H1 (cell line): Measurements from ENCODE around the gene CAPG. TPM values are rescaled to one million over a fixed set of nuclear protein-coding genes. Genes with fewer than 3 reads are reported as not detected.

ENCODE experiments used
- CTCF ChIA-PET: fragments of 300-600 bp; sonication (Branson Sonifier 250); formaldehyde crosslinking; loops from one replicate; lab custom pipeline; 2021; ENCODE audit not compliant: partially characterized antibody; lab: Charles Lee
- POLR2A ChIA-PET: fragments of 300-600 bp; sonication (Branson Sonifier 250); formaldehyde crosslinking; loops from one replicate; lab custom pipeline; 2021; ENCODE audit warnings: inconsistent platforms; ENCODE audit not compliant: partially characterized antibody; lab: Charles Lee
- DNase-seq, 2 experiments: peaks; one replicate each; pipeline versions ENCODE4 v3.0.0 to v3.0.0-alpha.2; 2010 to 2022; ENCODE audit warnings: low spot score in 2 of 2, low read depth in 1 of 2, mixed read lengths in 1 of 2
- FAIRE-seq: peaks from 2 replicates; lab custom pipeline; 2011; peaks lifted over from hg19 to GRCh38; lab: Jason Lieb, UNC
- H2AFZ ChIP-seq: 2 replicates; pipeline ENCODE4 v1.8.1; 2012; ENCODE audit warnings: low read length, inconsistent platforms
- H2AK5ac ChIP-seq: 2 replicates; pipeline ENCODE4 v1.6.1; 2013; ENCODE audit warnings: low read depth, low read length
- H2BK120ac ChIP-seq: replicated peaks from 2 replicates; pipeline ENCODE3; 2013; ENCODE audit warnings: low read depth, low read length, inconsistent platforms
- H2BK12ac ChIP-seq: 2 replicates; pipeline ENCODE4 v1.6.1; 2013; ENCODE audit warnings: low read depth, low read length
- H2BK15ac ChIP-seq: 2 replicates; pipeline ENCODE4 v1.6.1; 2013; ENCODE audit warnings: low read length
- H2BK20ac ChIP-seq: 2 replicates; pipeline ENCODE4 v1.6.1; 2013; ENCODE audit warnings: low read length
- H2BK5ac ChIP-seq: 2 replicates; pipeline ENCODE4 v1.6.1; 2013; ENCODE audit warnings: low read depth, low read length
- H3K14ac ChIP-seq: 2 replicates; pipeline ENCODE4 v1.6.1; 2013; ENCODE audit warnings: inconsistent platforms; ENCODE audit not compliant: insufficient read length
- H3K18ac ChIP-seq: 2 replicates; pipeline ENCODE4 v1.6.1; 2013; ENCODE audit warnings: low read length; ENCODE audit errors: extremely low read depth
- H3K23ac ChIP-seq: 2 replicates; pipeline ENCODE4 v1.6.1; 2013; ENCODE audit warnings: inconsistent platforms; ENCODE audit not compliant: insufficient read length
- H3K23me2 ChIP-seq: 2 replicates; pipeline ENCODE4 v1.6.1; 2013; ENCODE audit warnings: low read depth, low read length
- H3K27ac ChIP-seq: 2 replicates; pipeline ENCODE4 v1.6.1; 2011; ENCODE audit warnings: low read depth, low read length, inconsistent platforms
- H3K27me3 ChIP-seq, 4 experiments: replicated peaks in 1 of 4; 1 replicate in 1 of 4; 2 replicates in 3 of 4; pipeline versions ENCODE4 v1.6.1 to v1.8.1; 2011 to 2013; ENCODE audit warnings: low read length in 3 of 4, mild to moderate bottlenecking in 3 of 4, inconsistent platforms in 2 of 4, mixed read lengths in 2 of 4, moderate library complexity in 1 of 4; ENCODE audit not compliant: control insufficient read depth in 3 of 4, insufficient read depth in 3 of 4; ENCODE audit errors: extremely low read depth in 1 of 4
- H3K36me3 ChIP-seq, 4 experiments: 2 replicates each; pipeline versions ENCODE4 v1.6.1 to v1.8.1; 2011 to 2013; ENCODE audit warnings: mild to moderate bottlenecking in 4 of 4, low read length in 3 of 4, moderate library complexity in 2 of 4, control low read depth in 1 of 4, inconsistent platforms in 1 of 4; ENCODE audit not compliant: insufficient read depth in 4 of 4, control insufficient read depth in 2 of 4
- H3K4ac ChIP-seq: replicated peaks from 2 replicates; pipeline ENCODE3; 2013; ENCODE audit warnings: low read length, low read depth, mixed read lengths, inconsistent platforms; ENCODE audit not compliant: insufficient read length
- H3K4me1 ChIP-seq, 4 experiments: replicated peaks in 1 of 4; 1 replicate in 1 of 4; 2 replicates in 3 of 4; pipeline versions ENCODE4 v1.6.1 to v1.8.1; 2011 to 2013; ENCODE audit warnings: low read length in 3 of 4, inconsistent platforms in 2 of 4, mixed read lengths in 1 of 4; ENCODE audit not compliant: insufficient read depth in 4 of 4, control insufficient read depth in 3 of 4
- H3K4me2 ChIP-seq, 2 experiments: 2 replicates each; pipeline versions ENCODE4 v1.6.1 to v1.8.1; 2011 to 2013; ENCODE audit warnings: low read depth in 2 of 2, low read length in 2 of 2, control low read depth in 1 of 2, inconsistent platforms in 1 of 2, mild to moderate bottlenecking in 1 of 2; ENCODE audit not compliant: insufficient read depth in 1 of 2
- H3K4me3 ChIP-seq, 4 experiments: fragments of 200-600, 300-600 bp in 1 of 4; sonication (generic), shearing (Covaris generic), sonication (Bioruptor Twin) in 1 of 4; 2 replicates each; pipeline versions ENCODE4 v1.5.1 to v1.8.1; 2011 to 2016; ENCODE audit warnings: low read length in 4 of 4, low read depth in 3 of 4, control low read depth in 2 of 4, inconsistent platforms in 2 of 4, mild to moderate bottlenecking in 2 of 4, mixed read lengths in 1 of 4, moderate library complexity in 1 of 4; ENCODE audit not compliant: insufficient read depth in 2 of 4; ENCODE audit errors: extremely low read depth in 1 of 4
- H3K56ac ChIP-seq: replicated peaks from 2 replicates; pipeline ENCODE3; 2013; ENCODE audit warnings: low read depth, mild to moderate bottlenecking, mixed read lengths, low read length, inconsistent platforms; ENCODE audit not compliant: insufficient read length
- H3K79me1 ChIP-seq: 2 replicates; pipeline ENCODE4 v1.6.1; 2013; ENCODE audit warnings: low read depth, low read length, control low read depth
- H3K79me2 ChIP-seq, 2 experiments: 2 replicates each; pipeline versions ENCODE4 v1.6.1 to v1.8.1; 2012 to 2013; ENCODE audit warnings: low read length in 2 of 2, mild to moderate bottlenecking in 2 of 2, inconsistent platforms in 1 of 2; ENCODE audit not compliant: insufficient read depth in 2 of 2, control insufficient read depth in 1 of 2
- H3K9ac ChIP-seq, 4 experiments: replicated peaks in 1 of 4; 1 replicate in 1 of 4; 2 replicates in 3 of 4; pipeline versions ENCODE4 v1.6.1 to v1.8.1; 2011 to 2013; ENCODE audit warnings: low read depth in 3 of 4, low read length in 3 of 4, control low read depth in 2 of 4, mild to moderate bottlenecking in 2 of 4, moderate library complexity in 2 of 4, inconsistent platforms in 1 of 4; ENCODE audit errors: extremely low read depth in 1 of 4
- H3K9me3 ChIP-seq, 2 experiments: 2 replicates each; pipeline versions ENCODE4 v1.6.1 to v1.8.1; 2012 to 2013; ENCODE audit warnings: mild to moderate bottlenecking in 2 of 2, moderate library complexity in 2 of 2, control low read depth in 1 of 2, inconsistent platforms in 1 of 2, low read depth in 1 of 2, low read length in 1 of 2, mixed read lengths in 1 of 2; ENCODE audit not compliant: insufficient read depth in 2 of 2
- H4K20me1 ChIP-seq, 2 experiments: replicated peaks in 1 of 2; 2 replicates each; pipeline versions ENCODE3 to v1.8.1; 2011 to 2013; ENCODE audit warnings: inconsistent platforms in 2 of 2, low read length in 2 of 2, mild to moderate bottlenecking in 1 of 2; ENCODE audit not compliant: insufficient read depth in 2 of 2, control insufficient read depth in 1 of 2
- H4K5ac ChIP-seq: 2 replicates; pipeline ENCODE4 v1.6.1; 2013; ENCODE audit warnings: low read length, low read depth, mixed read lengths, inconsistent platforms; ENCODE audit not compliant: insufficient read length
- H4K8ac ChIP-seq: 2 replicates; pipeline ENCODE4 v1.8.0; 2013; ENCODE audit warnings: mild to moderate bottlenecking, moderate library complexity, low read length, inconsistent platforms; ENCODE audit not compliant: insufficient read depth; ENCODE audit errors: extremely low read depth
- H4K91ac ChIP-seq: replicated peaks from 2 replicates; pipeline ENCODE3; 2013; ENCODE audit warnings: low read length, mixed read lengths, inconsistent platforms; ENCODE audit not compliant: insufficient read length
- BACH1 ChIP-seq: IDR thresholded peaks from 2 replicates; pipeline ENCODE4 v1.6.1; 2012; ENCODE audit warnings: low read length, improper control_type of control experiment
- CBX8 ChIP-seq: fragments of 300-800, 300-1000 bp; sonication (generic); IDR thresholded peaks from 2 replicates; pipeline ENCODE4 v1.7.1; 2016; ENCODE audit warnings: low read depth, low read length, borderline replicate concordance
- CREB1 ChIP-seq: IDR thresholded peaks from 2 replicates; pipeline ENCODE4 v1.6.1; 2012; ENCODE audit warnings: inconsistent platforms
- CTBP2 ChIP-seq: IDR thresholded peaks from 2 replicates; pipeline ENCODE4 v1.7.0; 2011; ENCODE audit warnings: borderline replicate concordance, mild to moderate bottlenecking, moderate library complexity, mixed read lengths, low read length; ENCODE audit not compliant: insufficient read depth, insufficient read length
- HDAC2 ChIP-seq, 2 experiments: fragments of 300-600 bp in 1 of 2; sonication (generic) in 1 of 2; IDR thresholded peaks; 2 replicates each; pipeline ENCODE4 v1.6.1; 2011 to 2012; ENCODE audit warnings: low read depth in 2 of 2, low read length in 2 of 2, mild to moderate bottlenecking in 2 of 2, moderate library complexity in 2 of 2, borderline replicate concordance in 1 of 2, inconsistent platforms in 1 of 2
- KDM5A ChIP-seq: fragments of 200-600 bp; IDR thresholded peaks from 2 replicates; pipeline ENCODE4 v1.7.1; 2012; ENCODE audit warnings: mild to moderate bottlenecking, low read length, inconsistent platforms, mixed read lengths
- NRF1 ChIP-seq: IDR thresholded peaks from 2 replicates; pipeline ENCODE4 v1.6.1; 2011; ENCODE audit warnings: mild to moderate bottlenecking, low read depth, low read length, improper control_type of control experiment
- RXRA ChIP-seq: IDR thresholded peaks from 2 replicates; pipeline ENCODE4 v1.6.1; 2011; ENCODE audit warnings: low read depth, mild to moderate bottlenecking, low read length, moderate library complexity; ENCODE audit not compliant: insufficient read depth
- TAF7 ChIP-seq: optimal IDR thresholded peaks from 2 replicates; pipeline ENCODE3; 2011; ENCODE audit warnings: low read depth, mild to moderate bottlenecking, inconsistent platforms, low read length, moderate library complexity, borderline replicate concordance
- TCF12 ChIP-seq: IDR thresholded peaks from 2 replicates; pipeline ENCODE4 v1.6.1; 2011; ENCODE audit warnings: low read depth, mild to moderate bottlenecking, low read length
- TEAD4 ChIP-seq: IDR thresholded peaks from 2 replicates; pipeline ENCODE4 v1.6.1; 2012; ENCODE audit warnings: low read depth, low read length, inconsistent platforms, mixed read lengths
- WGBS, 2 experiments: shearing (Covaris generic) in 1 of 2; methylation state at CpG; one replicate each; pipeline versions ENCODE4 v1.1.6 to v1.1.7; 2013 to 2015; ENCODE audit warnings: low lambda C conversion rate in 2 of 2, mixed read lengths in 2 of 2, inconsistent platforms in 1 of 2, low coverage in 1 of 2, missing lambda C conversion rate in 1 of 2; ENCODE audit not compliant: insufficient replicate concordance in 2 of 2, insufficient coverage in 1 of 2, insufficient read length in 1 of 2; ENCODE audit errors: extremely low coverage in 1 of 2, missing lambda C conversion rate in 1 of 2; 5-methylcytosine and 5-hydroxymethylcytosine counted together
- polyA plus RNA-seq, 7 experiments: library from polyadenylated mRNA; depleted of rRNA in 3 of 7; stranded (reverse) in 5 of 7; unstranded in 2 of 7; fragments of >200 nt in 5 of 7; fragments of 200-250 nt in 2 of 7; gene quantifications; 1 replicate in 5 of 7; 2 replicates in 1 of 7; 4 replicates in 1 of 7; pipeline versions ENCODE4 v1.2.1 to v1.2.3, GENCODE V29; 2011 to 2013; ENCODE audit warnings: missing spikeins in 2 of 7, mixed read lengths in 2 of 7
- total RNA-seq: library from RNA; stranded (reverse); fragmentation: NEBNext Ultra II Directional; extraction: Animal tissue kit (Norgen Biotek cat#: 25700); gene quantifications from 2 replicates; pipeline ENCODE4 v1.2.1, GENCODE V29; 2021
- TF ChIP-seq, protein P1 (sequence below): IDR thresholded peaks from 2 replicates; pipeline ENCODE4 v1.6.1; 2012; ENCODE audit warnings: inconsistent platforms
- TF ChIP-seq, protein P2 (sequence below): IDR thresholded peaks from 2 replicates; pipeline ENCODE4 v1.6.1; 2012; ENCODE audit warnings: inconsistent platforms

Gene CAPG
- total and polyA plus RNA-seq, 2 of the 8 experiments (the other 6 are each of a cell fraction or from before 2014, with no cell fraction given): 80.5 to 89.0 TPM

DNA sequence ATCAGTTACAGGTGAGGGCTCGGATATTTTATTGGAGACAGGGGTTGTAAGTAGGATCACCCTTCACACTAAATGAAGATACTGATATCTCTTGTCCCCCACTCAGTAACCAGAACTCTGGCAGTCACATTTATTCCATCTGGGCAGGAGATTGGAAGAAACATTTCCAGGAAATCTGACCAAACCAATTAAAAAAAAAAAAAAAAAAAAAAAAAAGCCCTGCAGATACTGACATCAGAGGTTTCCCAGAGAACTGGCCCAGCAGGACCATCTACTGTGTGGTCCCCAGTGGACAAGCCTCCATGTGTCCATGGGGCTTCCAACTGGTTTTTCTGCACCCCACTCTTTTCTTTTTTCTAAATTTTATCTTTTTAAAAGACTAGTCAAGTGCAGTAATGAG lies 49.6 kb upstream of the CAPG start:
- ChIA-PET CTCF (interaction anchor here (0.7 to 1.9 kb wide), 2 partner anchors 9 to 14 kb away, joined by 4 read pairs; no protein-coding TSS in a partner anchor), POLR2A (interaction anchor here (0.8 to 55.3 kb wide), 2 partner anchors 9 to 87 kb away, joined by 4 to 1889 read pairs; partner anchors contain the start of genes GGCX and MAT2A)
- no peak for FAIRE-seq
- Histone ChIP-seq H3K56ac (no peak overlapping the region), H4K5ac (no peak overlapping the region), H2BK15ac (no peak overlapping the region), H3K14ac (no peak overlapping the region), H4K8ac (no peak overlapping the region), H2BK12ac (peak overlapping the region; percentile 94; the same call in 1 of the 2 replicates), H3K4me1 (peaks cover 7 to 14% (median 10%) of the 10 kb centered on the region in 4 experiments), H2AK5ac (no peak overlapping the region), H3K27me3 (peaks cover 0 to 3% (median 1%) of the 10 kb centered on the region in 4 experiments; a peak in 2 of 7 replicates), H2BK120ac (no peak overlapping the region), H3K27ac (peak overlapping the region; percentile 18; the same call in 1 of the 2 replicates), H3K4me2 (peak overlapping the region in 1 of 2 experiments; percentile 30; a peak in 1 of 4 replicates), H3K4me3 (no peak overlapping the region), H2AFZ (no peak overlapping the region), H3K23me2 (no peaks in the 10 kb centered on the region), H3K18ac (no peak overlapping the region), H3K4ac (no peak overlapping the region), H3K79me2 (no peaks in the 10 kb centered on the region), H3K9ac (no peak overlapping the region), H3K9me3 (no peaks in the 10 kb centered on the region), H2BK20ac (peak overlapping the region; percentile 27; the same call in 1 of the 2 replicates), H3K36me3 (no peaks in the 10 kb centered on the region), H4K91ac (no peak overlapping the region), H3K79me1 (no peaks in the 10 kb centered on the region), H2BK5ac (0 out of 2 replicates have a peak overlapping the region, but pooled peaks have one; percentile 49), H3K23ac (no peak overlapping the region), H4K20me1 (no peaks in the 10 kb centered on the region)
- WGBS, 2 experiments: 69% methylated on average over 1 of the region's 1 CpG; no CpG with 5 or more reads in 1 of the 2 experiments
- DNase-seq: no peak
- TF ChIP-seq CTBP2: no peak
- no peak for TF ChIP-seq CREB1
- no peak for TF ChIP-seq KDM5A
- TF ChIP-seq, protein P1, sequence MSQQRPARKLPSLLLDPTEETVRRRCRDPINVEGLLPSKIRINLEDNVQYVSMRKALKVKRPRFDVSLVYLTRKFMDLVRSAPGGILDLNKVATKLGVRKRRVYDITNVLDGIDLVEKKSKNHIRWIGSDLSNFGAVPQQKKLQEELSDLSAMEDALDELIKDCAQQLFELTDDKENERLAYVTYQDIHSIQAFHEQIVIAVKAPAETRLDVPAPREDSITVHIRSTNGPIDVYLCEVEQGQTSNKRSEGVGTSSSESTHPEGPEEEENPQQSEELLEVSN: no peak
- TF ChIP-seq, protein P2, sequence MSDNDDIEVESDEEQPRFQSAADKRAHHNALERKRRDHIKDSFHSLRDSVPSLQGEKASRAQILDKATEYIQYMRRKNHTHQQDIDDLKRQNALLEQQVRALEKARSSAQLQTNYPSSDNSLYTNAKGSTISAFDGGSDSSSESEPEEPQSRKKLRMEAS: no peak
- TF ChIP-seq BACH1: no peak
- TF ChIP-seq RXRA: no peak
- no peak for TF ChIP-seq TAF7
- no peak for TF ChIP-seq TEAD4
- no peak for TF ChIP-seq TCF12
- no peak for TF ChIP-seq NRF1
- TF ChIP-seq HDAC2 (IDR thresholded peaks at IDR 0.05; ENCODE audit: borderline replicate concordance in 1 of 2, low read depth in 2 of 2, low read length in 2 of 2): no peak
- TF ChIP-seq CBX8: no peak
